GM12864 (cell line): ENCODE measurements around the gene TNIK.

Source experiments
- DNase-seq: peaks from one replicate; pipeline ENCODE4 v3.0.0-alpha.2; 2011; ENCODE audit warnings: low read depth
- H3K4me3 ChIP-seq: 2 replicates; pipeline ENCODE4 v1.5.1; 2011; ENCODE audit warnings: mild to moderate bottlenecking, low read depth, low read length, control low read depth
- CTCF ChIP-seq: IDR thresholded peaks from 2 replicates; pipeline ENCODE4 v1.5.1; 2011; ENCODE audit warnings: low read depth, mild to moderate bottlenecking, moderate library complexity, low read length, control low read depth, inconsistent platforms; ENCODE audit errors: missing control alignments

The TNIK gene

GRCh38 chr3:171498921-171499320 is 38.7 kb upstream of the TNIK start:
- no peak for DNase-seq
- TF ChIP-seq CTCF = no peak
- H3K4me3 ChIP-seq = no peak overlapping the region

GRCh38 chr3:171497468-171497867 is 37.3 kb upstream of the TNIK start:
- DNase-seq = no peak
- no peak overlapping the region for H3K4me3 ChIP-seq
- no peak for TF ChIP-seq CTCF

- no peak for DNase-seq
- no peak for TF ChIP-seq CTCF
- no peak overlapping the region for H3K4me3 ChIP-seq
Measured at GRCh38 chr3:171495413-171495812, 35.2 kb upstream of the TNIK start.

- no peak for TF ChIP-seq CTCF
- H3K4me3 ChIP-seq = no peak overlapping the region
- DNase-seq = peak; percentile 3
Measured at GRCh38 chr3:171494457-171495109, 34.4 kb upstream of the TNIK start.

GRCh38 chr3:171491361-171491760 is 31.2 kb upstream of the TNIK start:
- no peak for TF ChIP-seq CTCF
- no peak for DNase-seq
- no peak overlapping the region for H3K4me3 ChIP-seq

GRCh38 chr3:171490901-171491300 is 30.7 kb upstream of the TNIK start:
- no peak for TF ChIP-seq CTCF
- no peak overlapping the region for H3K4me3 ChIP-seq
- no peak for DNase-seq

- no peak for TF ChIP-seq CTCF
- no peak for DNase-seq
- H3K4me3 ChIP-seq = no peak overlapping the region
Measured at GRCh38 chr3:171489348-171489747, 29.1 kb upstream of the TNIK start.
